Ammon's horn (tissue), 1 donor: ENCODE results near the gene HOXA10.

Experiments used
- DNase-seq: peaks from one replicate; pipeline ENCODE4 v3.0.0-alpha.2; 2016; ENCODE audit warnings: low spot score

HOXA10 gene

GRCh38 chr7:27145165-27145913, 28.8 kb downstream of the HOXA10 start:
- DNase-seq: no peak

DNA sequence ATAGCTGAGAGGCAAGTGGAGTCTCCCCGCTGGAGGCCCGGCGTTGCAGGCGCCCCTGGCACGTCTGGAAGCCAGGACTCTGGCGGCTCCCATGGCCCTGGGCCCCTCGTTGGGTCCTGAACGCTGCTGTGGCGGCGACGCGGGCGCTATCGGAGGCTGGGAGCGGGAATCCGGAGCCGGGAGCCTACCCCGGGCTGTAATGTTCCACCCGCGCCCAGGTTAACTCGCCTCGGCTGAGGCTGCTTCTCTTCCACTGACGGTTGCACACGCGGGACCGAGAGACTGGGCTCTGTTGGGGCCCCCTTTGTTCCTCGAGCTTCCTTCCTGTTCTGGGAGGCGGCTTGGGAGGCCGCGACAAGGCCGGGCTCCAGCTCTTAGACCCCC, 29.3 kb downstream of the HOXA10 start:
- no peak for DNase-seq

DNA sequence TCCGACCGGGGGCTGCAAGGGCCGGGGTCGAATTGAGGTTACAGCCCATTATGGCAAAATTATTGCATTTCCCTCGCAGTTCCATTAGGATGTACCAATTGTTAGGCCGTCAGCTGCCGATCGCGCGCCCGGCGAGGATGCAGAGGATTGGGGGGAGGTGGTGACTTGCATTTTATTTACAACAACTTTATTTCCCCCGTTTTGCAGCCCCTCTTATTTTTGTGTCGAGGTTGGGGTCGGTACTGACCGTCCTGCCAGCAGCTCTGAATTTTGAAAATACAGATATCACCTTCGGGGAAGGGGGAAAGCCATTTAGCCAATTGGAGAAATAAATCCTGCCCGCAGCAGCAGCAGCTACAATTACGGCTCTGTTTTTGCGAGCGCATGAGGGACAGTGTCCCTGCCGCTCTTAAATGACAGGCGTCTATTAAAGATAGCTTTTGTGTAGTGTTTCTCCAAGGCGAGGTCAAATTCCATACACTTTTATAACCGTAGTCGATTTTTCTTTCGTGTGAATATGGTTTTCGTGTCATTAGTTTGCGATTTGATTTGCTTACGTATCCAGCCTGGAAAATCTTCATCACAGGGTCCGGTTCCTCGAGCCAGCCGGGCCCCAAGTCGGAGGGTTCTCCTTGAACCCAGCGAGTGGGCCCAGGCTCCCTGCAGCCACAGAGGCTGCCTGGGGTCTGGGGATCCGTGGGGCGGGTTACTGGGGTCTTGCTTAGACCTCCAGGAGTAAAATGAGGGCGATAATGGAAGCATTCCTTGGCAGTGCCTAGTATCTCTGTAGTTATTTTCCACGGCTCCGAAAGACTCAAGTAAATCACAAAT, 30.0 kb downstream of the HOXA10 start:
- no peak for DNase-seq

GRCh38 chr7:27143023-27143949, 30.8 kb downstream of the HOXA10 start, which contains the start of gene HOXA5:
TSS of gene HOXA5 (minus strand) at chr7:27143681. CDS start at chr7:27143607, 74 bp downstream.
- DNase-seq: no peak

DNA sequence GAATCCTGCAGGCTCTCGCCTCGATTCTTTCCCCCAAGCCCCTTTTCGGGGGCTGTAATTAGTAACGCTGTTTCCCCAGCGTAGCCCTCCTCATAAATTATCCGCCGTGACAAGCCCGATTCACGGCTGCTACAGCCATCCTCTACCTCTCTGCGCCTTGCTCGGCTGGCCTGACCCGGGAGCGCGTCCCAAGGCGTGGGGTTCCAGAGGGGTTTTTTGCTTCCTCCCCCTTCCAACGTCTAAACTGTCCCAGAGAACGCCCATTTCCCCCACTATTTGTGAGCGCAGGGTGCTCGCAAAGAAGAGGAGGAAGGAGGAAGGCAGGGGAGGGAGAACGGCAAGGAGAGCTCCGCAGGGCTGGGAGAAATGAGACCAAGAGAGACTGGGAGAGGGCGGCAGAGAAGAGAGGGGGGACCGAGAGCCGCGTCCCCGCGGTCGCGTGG, 31.5 kb downstream of the HOXA10 start:
- DNase-seq: no peak

- no peak for DNase-seq
Measured at GRCh38 chr7:27141923-27142579, 32.1 kb downstream of the HOXA10 start.

- DNase-seq: no peak
Measured at GRCh38 chr7:27141137-27141922, 32.8 kb downstream of the HOXA10 start.

DNA sequence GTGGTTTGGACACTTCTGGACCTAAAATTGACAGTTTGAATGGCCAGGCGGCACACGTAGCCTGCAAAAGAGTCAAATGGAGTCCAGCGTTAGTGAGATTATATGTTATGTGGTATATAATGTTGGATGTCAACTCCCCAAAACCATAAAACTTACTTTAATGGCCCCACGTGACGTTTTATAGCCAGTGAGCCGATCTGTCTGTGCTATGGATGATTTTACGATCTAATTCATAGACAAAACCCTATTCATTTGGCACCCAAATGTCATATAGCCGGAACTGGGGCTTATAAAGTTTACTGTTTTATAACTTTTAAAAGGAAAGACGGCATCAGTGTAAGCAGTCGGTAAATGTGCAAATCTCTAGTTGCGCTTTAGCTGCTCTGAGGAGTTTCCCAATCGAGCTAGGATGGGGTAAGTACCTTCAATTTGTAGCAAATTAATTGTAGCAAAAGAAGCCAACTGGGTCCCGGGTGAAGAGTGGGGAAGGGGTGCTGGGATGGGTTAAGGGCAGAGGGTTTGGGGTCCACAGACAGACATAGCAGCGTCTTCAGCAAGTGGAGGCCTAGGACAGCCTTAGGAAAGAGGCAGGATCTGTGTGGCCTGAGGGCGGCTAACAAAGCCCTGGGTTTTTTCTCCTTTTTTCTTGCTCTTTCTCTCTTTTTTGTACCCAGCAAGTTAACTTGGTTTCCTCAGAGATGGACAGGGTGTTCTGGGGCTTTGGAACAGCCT, 33.8 kb downstream of the HOXA10 start:
- no peak for DNase-seq

DNA sequence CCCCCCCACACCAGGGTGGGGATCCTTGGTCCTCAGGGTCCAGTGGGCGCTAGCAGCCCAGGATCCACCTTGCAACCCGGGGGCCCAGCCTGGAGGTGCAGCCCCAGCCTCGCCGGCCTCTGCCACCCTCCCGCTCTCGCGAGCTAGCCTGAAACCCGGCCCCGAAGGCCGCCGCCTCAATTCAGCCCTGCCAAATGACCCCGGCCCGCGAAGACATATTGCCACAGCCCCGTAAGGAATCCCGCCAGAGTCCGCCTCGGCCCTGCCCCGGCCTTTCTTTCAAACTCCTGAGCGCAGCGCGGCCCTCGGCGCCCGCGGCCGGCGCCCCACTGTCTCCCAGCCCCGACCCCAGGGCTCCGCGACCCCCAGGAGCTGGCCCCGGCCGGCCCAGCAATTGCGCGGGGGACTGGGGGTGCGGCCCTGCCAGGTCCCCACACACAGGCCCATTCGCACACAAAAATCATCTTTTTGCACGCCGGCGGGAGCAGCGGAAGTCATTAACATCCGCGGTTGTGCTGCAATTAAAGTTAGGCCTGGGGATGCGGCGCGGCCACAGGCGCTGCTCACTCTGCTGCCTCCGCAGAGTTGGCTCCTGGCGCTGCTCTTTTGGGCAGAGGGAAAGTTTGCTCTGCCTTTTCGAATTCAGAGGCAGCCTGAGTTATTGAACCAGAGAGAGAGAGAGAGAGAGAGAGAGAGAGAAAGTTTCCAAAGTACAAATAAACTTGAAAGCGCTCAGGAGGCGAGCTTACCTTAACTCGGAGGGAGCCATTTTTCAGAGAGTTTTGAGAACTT, 34.6 kb downstream of the HOXA10 start:
- no peak for DNase-seq

GRCh38 chr7:27138985-27139333, 35.2 kb downstream of the HOXA10 start:
- no peak for DNase-seq

GRCh38 chr7:27138472-27138871, 35.6 kb downstream of the HOXA10 start:
- no peak for DNase-seq

- DNase-seq: no peak
Measured at GRCh38 chr7:27137640-27138315, 36.3 kb downstream of the HOXA10 start.

- no peak for DNase-seq
Measured at GRCh38 chr7:27134392-27134791, 39.7 kb downstream of the HOXA10 start.

GRCh38 chr7:27133409-27134231, 40.5 kb downstream of the HOXA10 start:
- DNase-seq: no peak

DNA sequence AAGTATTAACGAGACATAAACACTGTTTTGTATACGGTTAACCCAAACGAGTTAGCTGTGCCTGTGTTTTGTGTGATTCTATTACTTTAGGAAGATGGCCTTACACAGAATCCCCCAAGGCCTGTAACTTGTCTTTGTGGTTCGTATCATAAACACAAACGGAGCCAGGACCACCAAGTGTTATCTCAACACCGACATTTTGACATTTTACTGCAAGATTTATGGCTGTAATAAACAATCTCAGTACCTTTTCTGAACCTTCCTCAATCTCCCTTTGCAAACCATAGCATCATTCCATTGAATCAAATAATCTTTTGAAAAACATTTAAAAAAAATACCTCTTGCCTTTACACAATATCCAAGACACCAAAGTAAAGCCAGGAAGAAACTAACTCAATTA, 41.1 kb downstream of the HOXA10 start:
- no peak for DNase-seq

- no peak for DNase-seq
Measured at GRCh38 chr7:27132214-27132613, 41.9 kb downstream of the HOXA10 start.

- no peak for DNase-seq
Measured at GRCh38 chr7:27131390-27131819, 42.7 kb downstream of the HOXA10 start.
